Breast epithelium (tissue), 3 donors: ENCODE measurements around the gene OTUD7B.

Experiments used
- CTCF ChIP-seq, 3 donors: fragments of 450-650 bp; IDR thresholded peaks; one replicate each; pipeline ENCODE4 v1.5.1; 2016 to 2017; ENCODE audit warnings: antibody characterized with exemption in 3 of 3, mild to moderate bottlenecking in 3 of 3, moderate library complexity in 3 of 3
- POLR2AphosphoS5 ChIP-seq, 3 donors: sonication (generic); formaldehyde crosslinking; IDR thresholded peaks; one replicate each; pipeline ENCODE4 v1.6.1; 2017; ENCODE audit warnings: antibody characterized with exemption in 3 of 3

DNA sequence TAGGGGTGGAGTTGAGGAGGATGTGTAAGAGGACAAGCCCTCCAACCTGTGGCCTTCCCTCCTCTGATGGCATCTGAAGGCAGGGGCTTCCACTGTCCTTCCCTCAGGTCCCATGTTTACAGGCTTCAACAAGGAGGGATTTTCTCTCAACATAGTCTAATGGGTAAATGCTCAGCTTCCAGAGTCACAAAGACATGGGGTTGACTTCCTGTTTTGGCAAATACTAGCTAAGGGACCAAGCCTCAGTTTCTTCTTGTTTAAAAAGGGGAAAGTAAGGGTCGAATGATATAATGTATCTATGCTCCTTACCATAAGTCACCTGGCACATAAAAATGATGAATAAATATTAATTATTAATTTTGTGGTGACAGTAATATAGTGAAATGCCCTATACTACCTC lies 96.0 kb downstream of the OTUD7B start:
- TF ChIP-seq CTCF (IDR thresholded peaks at IDR 0.05): no peak
- no peak for TF ChIP-seq POLR2AphosphoS5 (IDR thresholded peaks at IDR 0.05)
